Measurements from ENCODE around the gene KCNJ12.

DNA sequence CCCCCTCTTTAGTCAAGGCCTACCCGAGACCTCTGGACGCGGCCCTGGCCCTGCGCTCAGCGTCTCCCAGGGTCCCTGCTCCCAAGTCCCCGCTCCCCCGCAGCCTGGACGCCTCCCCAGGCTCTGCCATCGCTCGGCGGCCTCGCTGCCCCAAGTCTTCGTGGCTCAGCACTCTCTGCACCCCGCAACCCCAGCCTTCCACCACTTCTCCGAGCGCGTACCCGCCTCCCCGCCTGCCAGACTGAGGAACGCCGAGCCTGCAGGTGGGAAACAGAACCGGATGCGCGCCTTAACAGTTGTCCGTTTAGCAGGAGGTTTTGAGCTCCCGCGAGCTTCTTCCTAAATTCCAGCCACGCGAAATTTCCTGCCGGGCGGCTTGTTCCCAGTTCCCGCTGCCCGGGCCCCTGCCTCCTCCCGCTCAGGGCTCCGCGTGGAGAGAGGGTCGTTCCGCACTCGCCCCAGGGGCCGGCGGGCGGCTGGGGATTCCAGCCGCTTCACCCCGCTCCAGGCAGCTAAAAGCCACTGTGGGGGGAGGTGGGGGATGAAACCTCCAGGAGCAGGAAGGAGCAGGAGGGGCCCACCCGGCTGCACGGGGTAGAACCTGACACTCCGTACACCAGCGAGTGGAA is 87.7 kb downstream of the KCNJ12 start:
- TF ChIP-seq, protein P1, sequence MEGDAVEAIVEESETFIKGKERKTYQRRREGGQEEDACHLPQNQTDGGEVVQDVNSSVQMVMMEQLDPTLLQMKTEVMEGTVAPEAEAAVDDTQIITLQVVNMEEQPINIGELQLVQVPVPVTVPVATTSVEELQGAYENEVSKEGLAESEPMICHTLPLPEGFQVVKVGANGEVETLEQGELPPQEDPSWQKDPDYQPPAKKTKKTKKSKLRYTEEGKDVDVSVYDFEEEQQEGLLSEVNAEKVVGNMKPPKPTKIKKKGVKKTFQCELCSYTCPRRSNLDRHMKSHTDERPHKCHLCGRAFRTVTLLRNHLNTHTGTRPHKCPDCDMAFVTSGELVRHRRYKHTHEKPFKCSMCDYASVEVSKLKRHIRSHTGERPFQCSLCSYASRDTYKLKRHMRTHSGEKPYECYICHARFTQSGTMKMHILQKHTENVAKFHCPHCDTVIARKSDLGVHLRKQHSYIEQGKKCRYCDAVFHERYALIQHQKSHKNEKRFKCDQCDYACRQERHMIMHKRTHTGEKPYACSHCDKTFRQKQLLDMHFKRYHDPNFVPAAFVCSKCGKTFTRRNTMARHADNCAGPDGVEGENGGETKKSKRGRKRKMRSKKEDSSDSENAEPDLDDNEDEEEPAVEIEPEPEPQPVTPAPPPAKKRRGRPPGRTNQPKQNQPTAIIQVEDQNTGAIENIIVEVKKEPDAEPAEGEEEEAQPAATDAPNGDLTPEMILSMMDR (IDR thresholded peaks at IDR 0.05), result no peak
- TF ChIP-seq POLR2A (IDR thresholded peaks at IDR 0.05), result no peak

Measured in adrenal gland (tissue), 5 donors.